Fibroblast of lung (primary cell): ENCODE results near the gene CRADD. TPM values are rescaled to one million over a fixed set of nuclear protein-coding genes. Genes with fewer than 3 reads are reported as not detected.

ENCODE experiments used
- DNase-seq, 2 donors: peaks; one replicate each; pipeline versions ENCODE4 v3.0.0 to v3.0.0-alpha.2; 2010; ENCODE audit warnings: low read depth in 2 of 2
- H2AFZ ChIP-seq: 2 replicates; pipeline ENCODE4 v1.5.1; 2012; ENCODE audit warnings: low read length, control low read depth, inconsistent platforms
- H3K27ac ChIP-seq: 2 replicates; pipeline ENCODE4 v1.5.1; 2011; ENCODE audit warnings: low read length, control low read depth; ENCODE audit not compliant: insufficient read depth
- H3K27me3 ChIP-seq: 2 replicates; pipeline ENCODE4 v1.5.1; 2011; ENCODE audit warnings: mild to moderate bottlenecking, low read length; ENCODE audit not compliant: control insufficient read depth, insufficient read depth
- H3K36me3 ChIP-seq: 2 replicates; pipeline ENCODE4 v1.5.1; 2011; ENCODE audit warnings: low read length; ENCODE audit not compliant: control insufficient read depth, insufficient read depth
- H3K4me1 ChIP-seq: 2 replicates; pipeline ENCODE4 v1.5.1; 2011; ENCODE audit warnings: low read length; ENCODE audit not compliant: control insufficient read depth, insufficient read depth; ENCODE audit errors: extremely low read depth
- H3K4me2 ChIP-seq: 2 replicates; pipeline ENCODE4 v1.5.1; 2011; ENCODE audit warnings: low read length, control low read depth; ENCODE audit not compliant: insufficient read depth; ENCODE audit errors: extremely low read depth
- H3K4me3 ChIP-seq, 4 experiments: fragments of 200-600 bp in 1 of 4; sonication (generic) in 1 of 4; replicated peaks in 1 of 4; 2 replicates each; pipeline ENCODE4 v1.5.1; 2011 to 2016; ENCODE audit warnings: low read length in 4 of 4, low read depth in 3 of 4, mild to moderate bottlenecking in 3 of 4, control low read depth in 2 of 4, inconsistent platforms in 1 of 4, mixed read lengths in 1 of 4; ENCODE audit not compliant: insufficient read depth in 1 of 4; ENCODE audit errors: control extremely low read depth in 1 of 4
- H3K79me2 ChIP-seq: 2 replicates; pipeline ENCODE4 v1.5.1; 2012; ENCODE audit warnings: mild to moderate bottlenecking, low read length, inconsistent platforms; ENCODE audit not compliant: control insufficient read depth, insufficient read depth
- H3K9ac ChIP-seq: 2 replicates; pipeline ENCODE4 v1.5.1; 2011; ENCODE audit warnings: mild to moderate bottlenecking, low read length, control low read depth; ENCODE audit not compliant: insufficient read depth
- H3K9me3 ChIP-seq: 2 replicates; pipeline ENCODE4 v1.5.1; 2012; ENCODE audit warnings: low read depth, low read length; ENCODE audit not compliant: control insufficient read depth, insufficient read depth
- H4K20me1 ChIP-seq: 2 replicates; pipeline ENCODE4 v1.5.1; 2011; ENCODE audit warnings: low read length; ENCODE audit not compliant: control insufficient read depth, insufficient read depth; ENCODE audit errors: extremely low read depth
- EZH2 ChIP-seq: IDR thresholded peaks from 2 replicates; pipeline ENCODE4 v1.5.1; 2012; ENCODE audit warnings: low read length, control low read depth, mild to moderate bottlenecking; ENCODE audit errors: missing control alignments
- polyA plus RNA-seq, 2 donors: library from polyadenylated mRNA; depleted of rRNA in 1 of 2; stranded (reverse) in 1 of 2; unstranded in 1 of 2; fragments of >200 nt; gene quantifications; 2 replicates each; pipeline ENCODE4 v1.2.1, GENCODE V29; 2011 to 2012; ENCODE audit warnings: missing spikeins in 1 of 2
- total RNA-seq: library from RNA; depleted of rRNA; stranded (reverse); fragments of >200 nt; gene quantifications from 2 replicates; pipeline ENCODE4 v1.2.1, GENCODE V29; 2014
- TF ChIP-seq, protein P1 (sequence below), 2 donors: IDR thresholded peaks in 1 of 2; conservative IDR thresholded peaks in 1 of 2; 1 replicate in 1 of 2; 2 replicates in 1 of 2; pipeline ENCODE4 v1.5.1; 2011 to 2012; ENCODE audit warnings: low read length in 2 of 2, control low read depth in 1 of 2, inconsistent platforms in 1 of 2, low read depth in 1 of 2, mild to moderate bottlenecking in 1 of 2

Gene CRADD
- total and polyA plus RNA-seq, 2 donors (not counting 1 experiment from before 2014, with no cell fraction given), result 13.5 to 21.1 TPM

DNA sequence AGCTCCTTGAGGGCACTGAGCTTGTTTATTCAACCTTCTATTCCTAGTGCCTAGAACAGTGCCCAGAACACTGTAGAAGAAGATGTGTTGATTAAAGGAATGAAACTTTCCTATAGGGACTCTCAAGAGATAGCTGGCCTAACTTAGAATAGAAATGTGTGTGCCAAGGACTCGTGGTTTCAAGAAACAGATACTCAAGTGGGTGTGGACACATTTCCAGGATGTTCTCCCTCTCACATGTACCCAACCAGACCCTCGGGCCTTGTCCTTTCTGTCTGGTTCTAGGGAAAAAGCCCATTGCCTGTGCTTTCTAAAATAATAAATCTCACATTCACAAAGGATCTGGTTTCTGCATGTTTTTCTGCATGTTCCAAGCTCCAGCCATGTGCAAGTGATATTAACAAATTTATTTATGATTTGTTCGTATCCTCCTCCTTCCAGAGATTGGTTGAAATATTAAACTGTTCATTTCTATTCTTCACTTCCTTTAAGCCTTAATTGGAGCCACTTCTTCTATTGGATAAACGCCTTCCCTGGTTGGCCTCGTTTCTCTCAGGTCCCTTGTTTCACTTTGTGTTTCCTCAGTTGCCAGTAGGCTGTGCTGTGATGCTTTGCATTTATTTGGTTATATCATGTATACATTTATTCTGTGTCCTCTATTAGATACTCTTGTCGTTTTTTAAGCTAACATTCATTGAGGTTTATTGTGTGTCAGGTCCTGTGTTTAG is 89.8 kb downstream of the CRADD start:
- H3K4me1 ChIP-seq, result peaks cover 12% of the 10 kb centered on the region
- H3K79me2 ChIP-seq, result no peaks in the 10 kb centered on the region
- DNase-seq, result peak; percentile 60 to 92
- H3K27ac ChIP-seq, result peak overlapping the region; percentile 11
- H3K36me3 ChIP-seq, result no peaks in the 10 kb centered on the region
- no peak overlapping the region for H3K4me2 ChIP-seq
- H3K9ac ChIP-seq, result no peak overlapping the region
- H3K27me3 ChIP-seq, result no peaks in the 10 kb centered on the region
- H2AFZ ChIP-seq, result no peak overlapping the region
- TF ChIP-seq, protein P1, sequence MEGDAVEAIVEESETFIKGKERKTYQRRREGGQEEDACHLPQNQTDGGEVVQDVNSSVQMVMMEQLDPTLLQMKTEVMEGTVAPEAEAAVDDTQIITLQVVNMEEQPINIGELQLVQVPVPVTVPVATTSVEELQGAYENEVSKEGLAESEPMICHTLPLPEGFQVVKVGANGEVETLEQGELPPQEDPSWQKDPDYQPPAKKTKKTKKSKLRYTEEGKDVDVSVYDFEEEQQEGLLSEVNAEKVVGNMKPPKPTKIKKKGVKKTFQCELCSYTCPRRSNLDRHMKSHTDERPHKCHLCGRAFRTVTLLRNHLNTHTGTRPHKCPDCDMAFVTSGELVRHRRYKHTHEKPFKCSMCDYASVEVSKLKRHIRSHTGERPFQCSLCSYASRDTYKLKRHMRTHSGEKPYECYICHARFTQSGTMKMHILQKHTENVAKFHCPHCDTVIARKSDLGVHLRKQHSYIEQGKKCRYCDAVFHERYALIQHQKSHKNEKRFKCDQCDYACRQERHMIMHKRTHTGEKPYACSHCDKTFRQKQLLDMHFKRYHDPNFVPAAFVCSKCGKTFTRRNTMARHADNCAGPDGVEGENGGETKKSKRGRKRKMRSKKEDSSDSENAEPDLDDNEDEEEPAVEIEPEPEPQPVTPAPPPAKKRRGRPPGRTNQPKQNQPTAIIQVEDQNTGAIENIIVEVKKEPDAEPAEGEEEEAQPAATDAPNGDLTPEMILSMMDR (conservative IDR thresholded peaks at IDR 0.05 in 1 of 2, IDR thresholded peaks at IDR 0.05 in 1 of 2; ENCODE audit: low read depth in 1 of 2, low read length in 2 of 2), result peak; percentile 52 to 75
- no peak for TF ChIP-seq EZH2
- no peaks in the 10 kb centered on the region for H3K9me3 ChIP-seq
- no peak overlapping the region for H3K4me3 ChIP-seq
- H4K20me1 ChIP-seq, result no peaks in the 10 kb centered on the region

DNA sequence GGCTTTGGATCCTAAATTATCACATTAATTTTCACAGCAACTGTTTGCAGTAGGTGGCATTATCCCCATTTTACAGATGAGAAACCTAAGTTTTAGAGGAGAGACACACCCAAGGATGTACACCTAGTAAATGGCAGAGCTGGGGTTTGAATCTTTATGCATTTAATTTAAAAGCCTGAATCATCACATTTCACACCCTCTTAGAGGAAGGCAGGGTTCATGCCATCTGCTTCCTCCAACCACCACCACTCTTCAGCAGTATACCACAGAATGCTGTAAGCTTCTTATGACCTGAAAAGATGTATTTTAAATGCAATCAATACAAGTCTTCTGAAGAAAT is 90.3 kb downstream of the CRADD start:
- no peak overlapping the region for H3K4me3 ChIP-seq
- no peaks in the 10 kb centered on the region for H3K36me3 ChIP-seq
- no peaks in the 10 kb centered on the region for H3K9me3 ChIP-seq
- H3K27me3 ChIP-seq, result no peaks in the 10 kb centered on the region
- H3K79me2 ChIP-seq, result no peaks in the 10 kb centered on the region
- no peak for DNase-seq
- no peak overlapping the region for H3K9ac ChIP-seq
- no peak overlapping the region for H3K4me2 ChIP-seq
- no peaks in the 10 kb centered on the region for H4K20me1 ChIP-seq
- TF ChIP-seq, protein P1 (conservative IDR thresholded peaks at IDR 0.05 in 1 of 2, IDR thresholded peaks at IDR 0.05 in 1 of 2; ENCODE audit: low read depth in 1 of 2, low read length in 2 of 2), result no peak
- no peak for TF ChIP-seq EZH2
- H3K4me1 ChIP-seq, result peaks cover 9% of the 10 kb centered on the region
- H3K27ac ChIP-seq, result peak overlapping the region; percentile 11
- H2AFZ ChIP-seq, result no peak overlapping the region

DNA sequence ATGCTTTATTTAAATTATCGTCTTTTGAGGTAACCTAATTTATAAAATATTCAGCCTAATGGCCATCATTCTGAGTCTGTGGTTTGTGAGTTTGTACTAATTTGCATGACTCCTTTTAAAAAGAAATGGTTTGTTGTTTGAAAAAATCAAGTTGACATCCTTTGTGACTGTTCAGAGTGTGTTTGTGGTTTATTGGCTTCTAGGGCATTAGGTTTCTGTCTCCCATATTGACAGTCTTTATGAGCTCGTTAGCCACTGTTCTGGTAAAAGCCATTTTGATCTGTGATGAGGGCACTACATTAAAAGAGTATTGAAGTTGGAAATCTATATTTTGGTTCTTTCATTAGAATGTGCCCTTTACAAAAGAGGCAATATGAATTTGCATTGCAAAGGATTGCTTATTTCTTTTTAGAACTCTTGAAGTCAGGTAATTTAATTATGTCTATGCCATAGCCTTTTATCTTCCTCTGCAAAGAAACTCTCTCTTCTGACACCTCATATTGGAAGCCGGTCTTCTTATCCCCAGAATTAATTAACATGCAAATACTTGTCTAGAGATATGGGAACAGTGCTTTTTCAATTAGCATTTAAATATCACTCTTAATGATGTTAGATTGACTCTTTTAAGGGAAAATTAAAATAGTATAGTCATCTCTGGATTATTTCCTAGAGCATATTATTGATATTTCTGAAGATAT is 95.0 kb downstream of the CRADD start:
- DNase-seq, result no peak
- H3K27ac ChIP-seq, result no peak overlapping the region
- H3K36me3 ChIP-seq, result no peaks in the 10 kb centered on the region
- H3K4me3 ChIP-seq, result no peak overlapping the region
- TF ChIP-seq, protein P1 (conservative IDR thresholded peaks at IDR 0.05 in 1 of 2, IDR thresholded peaks at IDR 0.05 in 1 of 2; ENCODE audit: low read depth in 1 of 2, low read length in 2 of 2), result no peak
- no peak for TF ChIP-seq EZH2
- no peak overlapping the region for H3K9ac ChIP-seq
- no peaks in the 10 kb centered on the region for H3K27me3 ChIP-seq
- H3K9me3 ChIP-seq, result no peaks in the 10 kb centered on the region
- peaks cover 10% of the 10 kb centered on the region for H3K4me1 ChIP-seq
- no peak overlapping the region for H2AFZ ChIP-seq
- H3K4me2 ChIP-seq, result no peak overlapping the region
- no peaks in the 10 kb centered on the region for H3K79me2 ChIP-seq
- no peaks in the 10 kb centered on the region for H4K20me1 ChIP-seq
